ENCODE data around the gene B3GALT6.

B3GALT6 gene

DNA sequence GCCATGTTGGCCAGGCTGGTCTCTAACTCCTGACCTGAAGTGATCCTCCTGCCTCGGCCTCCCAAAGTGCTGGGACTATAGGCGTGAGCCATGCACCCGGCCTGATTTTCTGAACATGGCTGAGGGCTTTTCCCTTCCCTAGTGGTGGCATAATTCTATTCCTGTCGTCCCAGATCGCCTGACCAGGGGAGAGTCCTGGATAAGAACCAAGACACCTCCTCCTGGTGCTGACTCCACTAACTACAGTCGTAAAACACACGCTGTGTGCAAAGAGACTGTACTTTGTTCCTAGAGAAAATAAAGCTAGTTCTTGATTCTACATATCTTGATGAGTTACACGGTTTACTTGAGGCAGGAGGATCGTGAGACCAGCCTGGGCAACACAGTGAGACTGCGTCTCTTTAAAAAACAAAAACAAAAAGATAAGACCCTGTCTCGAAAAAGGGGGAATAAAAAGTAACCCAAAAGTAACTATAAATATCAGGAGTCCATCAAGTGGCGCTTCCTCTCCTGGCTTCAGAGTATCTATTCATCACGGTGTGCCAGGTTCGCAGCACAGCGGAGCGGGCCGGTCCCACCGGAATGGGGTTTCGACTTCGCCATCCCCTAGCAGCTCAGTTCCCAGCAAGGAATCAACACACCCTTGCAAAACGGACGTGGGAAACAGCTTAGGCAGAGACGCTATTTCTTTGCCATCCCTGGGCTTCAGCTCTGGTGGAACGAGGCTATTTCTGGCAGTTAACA is 1.2 kb upstream of the B3GALT6 start:
- DNase-seq (ENCODE audit: low read depth in 1 of 2, low spot score in 1 of 2), result no peak

- DNase-seq (ENCODE audit: low read depth in 1 of 2, low spot score in 1 of 2), result peak; percentile 92 to 96
These were observed 433 bp upstream of the B3GALT6 start, which contains the start of gene SDF4 for GRCh38 chr1:1231400-1232207. SDF4 (minus strand) TSS chr1:1232001; CDS start chr1:1228772, 3,229 bp downstream.

- DNase-seq (ENCODE audit: low read depth in 1 of 2, low spot score in 1 of 2), result no peak
These were observed 944 bp downstream of the B3GALT6 start for GRCh38 chr1:1232796-1233566.

DNA sequence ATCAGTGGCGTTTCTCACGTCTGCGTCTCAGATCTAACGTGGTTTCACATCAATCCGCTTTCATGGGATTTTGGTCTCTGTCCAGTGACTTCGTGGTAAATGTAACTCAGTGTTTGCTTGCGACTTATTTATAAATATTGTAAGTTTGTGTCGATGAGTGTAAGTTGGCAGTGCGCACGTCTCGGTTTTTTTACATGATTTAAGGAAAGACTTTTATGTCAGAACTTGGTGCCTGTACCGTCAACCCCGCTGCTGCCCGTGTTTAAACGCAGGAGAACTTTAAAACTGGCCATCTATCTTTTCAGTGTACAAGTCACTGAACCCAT is 1.5 kb downstream of the B3GALT6 start:
- DNase-seq (ENCODE audit: low read depth in 1 of 2, low spot score in 1 of 2), result no peak

DNA sequence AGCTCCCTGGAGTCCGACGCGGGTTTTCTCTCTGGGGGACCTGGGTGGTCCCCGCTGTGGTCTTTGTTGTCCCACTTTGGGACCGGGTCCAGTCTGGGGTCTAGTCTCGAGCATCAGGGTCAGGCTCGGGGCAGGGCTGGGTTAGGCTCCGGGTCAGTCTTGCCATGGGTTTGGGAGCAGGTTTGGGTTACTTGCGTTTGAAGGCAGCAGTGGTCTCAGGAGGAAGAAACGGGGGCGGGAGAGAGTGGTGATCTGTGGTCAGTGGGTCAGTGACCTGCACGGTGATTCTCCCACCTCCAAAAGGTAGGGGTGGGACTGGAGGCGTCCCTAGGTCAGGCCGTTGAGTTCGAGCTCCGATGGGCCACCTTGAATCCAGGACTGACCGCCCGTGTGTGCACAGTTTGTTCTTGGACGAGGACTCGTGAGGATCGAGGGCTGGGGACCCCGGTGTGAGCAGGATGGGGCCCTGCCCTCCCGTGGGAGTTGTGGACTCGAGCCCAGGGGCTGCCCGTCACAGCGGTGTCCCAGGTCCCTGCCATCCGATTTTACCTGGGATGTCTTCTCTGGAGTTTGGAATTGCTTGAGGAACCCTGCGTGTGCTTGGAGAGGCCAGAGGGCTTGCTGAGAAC is 2.3 kb downstream of the B3GALT6 start:
- DNase-seq (ENCODE audit: low read depth in 1 of 2, low spot score in 1 of 2), result no peak

GRCh38 chr1:1235016-1235744 is 3.1 kb downstream of the B3GALT6 start:
- no peak for DNase-seq (ENCODE audit: low read depth in 1 of 2, low spot score in 1 of 2)

DNA sequence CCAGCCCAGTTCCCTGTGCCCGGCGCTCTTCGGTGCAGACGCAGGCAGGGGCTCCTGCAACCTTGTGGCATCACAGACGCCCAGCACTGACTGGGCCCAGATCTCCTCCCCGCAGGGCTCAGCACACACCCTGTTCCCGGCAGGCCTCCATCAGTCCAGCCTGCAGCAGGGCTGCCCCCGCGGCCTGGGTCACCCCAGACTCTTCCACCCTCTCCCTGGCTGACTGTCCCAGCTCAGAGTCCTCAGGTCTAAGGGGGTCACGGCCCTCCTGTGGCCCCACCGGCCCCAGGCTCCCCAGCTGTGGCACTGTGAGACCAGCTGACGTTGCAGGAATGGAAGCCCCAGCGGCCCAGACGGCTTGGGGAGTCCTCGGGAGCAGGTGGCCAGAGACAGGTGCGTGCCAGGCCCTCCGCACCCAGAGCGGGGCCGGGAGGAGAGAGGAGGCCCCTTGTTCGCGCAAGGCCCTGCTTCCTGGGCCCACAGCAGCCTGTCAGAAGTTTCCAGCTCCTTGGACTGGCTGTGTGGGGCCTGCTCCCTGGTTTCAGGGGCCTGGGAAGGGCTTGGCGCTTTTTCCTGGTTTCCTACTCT is 4.2 kb downstream of the B3GALT6 start:
- no peak for DNase-seq (ENCODE audit: low read depth in 1 of 2, low spot score in 1 of 2)

- no peak for DNase-seq (ENCODE audit: low read depth in 1 of 2, low spot score in 1 of 2)
These were observed 5.2 kb downstream of the B3GALT6 start for GRCh38 chr1:1236945-1237873.

- no peak for DNase-seq (ENCODE audit: low read depth in 1 of 2, low spot score in 1 of 2)
These were observed 6.1 kb downstream of the B3GALT6 start for GRCh38 chr1:1237874-1238701.

DNA sequence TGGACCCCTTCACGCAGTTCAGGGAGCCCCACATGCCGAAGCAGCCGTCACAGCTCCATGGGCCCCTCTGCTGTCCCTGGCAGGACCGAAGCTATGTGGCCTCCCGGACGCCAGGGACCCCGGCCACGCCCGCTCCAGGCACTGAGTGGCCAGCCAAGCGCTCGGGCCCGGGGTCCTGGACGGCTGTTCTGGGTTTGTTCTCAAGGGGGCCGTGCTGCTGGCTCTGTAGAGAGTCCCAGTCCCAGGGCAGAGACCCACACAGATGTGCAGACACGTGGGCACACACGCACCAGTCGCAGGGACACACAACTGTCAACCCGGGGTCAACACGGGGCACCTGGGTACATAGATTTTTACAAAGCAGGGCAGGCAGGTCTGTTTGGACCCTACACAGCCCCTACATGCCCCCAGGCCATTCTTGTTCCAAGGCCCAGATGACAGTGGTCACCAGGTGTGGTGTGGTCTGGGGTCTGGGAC is 6.7 kb downstream of the B3GALT6 start:
- DNase-seq (ENCODE audit: low read depth in 1 of 2, low spot score in 1 of 2), result no peak

DNA sequence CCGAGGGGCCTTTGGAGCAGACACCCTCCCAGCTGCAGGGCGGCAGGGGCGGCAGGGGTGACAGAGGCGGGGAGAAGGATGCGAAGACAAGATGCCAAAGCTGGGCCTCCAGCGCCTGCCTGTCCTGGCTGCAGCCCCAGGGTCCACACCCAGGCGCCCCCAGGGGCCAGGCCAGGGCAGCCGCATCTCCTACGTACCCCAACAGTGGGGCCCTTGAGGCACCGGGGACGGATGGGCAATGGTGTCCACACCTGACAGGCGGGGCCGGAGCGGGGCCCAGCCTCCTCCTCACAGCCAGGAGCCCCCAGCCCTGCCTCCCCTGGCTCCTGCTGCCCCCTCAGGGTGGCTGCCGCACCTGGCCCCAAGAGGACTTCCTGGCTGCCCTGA is 7.2 kb downstream of the B3GALT6 start:
- DNase-seq (ENCODE audit: low read depth in 1 of 2, low spot score in 1 of 2), result no peak

GRCh38 chr1:1239614-1240347 is 7.7 kb downstream of the B3GALT6 start:
- DNase-seq (ENCODE audit: low read depth in 1 of 2, low spot score in 1 of 2), result no peak

- no peak for DNase-seq (ENCODE audit: low read depth in 1 of 2, low spot score in 1 of 2)
These were observed 8.3 kb downstream of the B3GALT6 start for GRCh38 chr1:1240348-1240732.

GRCh38 chr1:1240822-1241587 is 9.0 kb downstream of the B3GALT6 start:
- no peak for DNase-seq (ENCODE audit: low read depth in 1 of 2, low spot score in 1 of 2)

GRCh38 chr1:1241588-1242219 is 9.7 kb downstream of the B3GALT6 start:
- DNase-seq (ENCODE audit: low read depth in 1 of 2, low spot score in 1 of 2), result no peak

All from activated T-helper 1 cell treated with anti-CD3 and anti-CD28 coated beads, Interleukin-2, amount 50 U/mL, for 16 hours (primary cell).